PFSK-1 (cell line): Measurements from ENCODE around the gene MYOM3.

Experiments
- FOXP2 ChIP-seq: optimal IDR thresholded peaks from 2 replicates; pipeline ENCODE3; 2011; ENCODE audit warnings: borderline replicate concordance, control low read depth, inconsistent platforms; ENCODE audit not compliant: insufficient read depth; ENCODE audit errors: extremely low read length, extremely low read depth
- POLR2AphosphoS5 ChIP-seq: IDR thresholded peaks from 2 replicates; pipeline ENCODE4 v1.6.1; 2012; ENCODE audit warnings: low read depth, mild to moderate bottlenecking, control low read depth, low read length, moderate library complexity
- SIN3A ChIP-seq: IDR thresholded peaks from 2 replicates; pipeline ENCODE4 v1.6.1; 2012; ENCODE audit warnings: mild to moderate bottlenecking, low read length, moderate library complexity, borderline replicate concordance; ENCODE audit not compliant: insufficient read depth
- TAF1 ChIP-seq: IDR thresholded peaks from 2 replicates; pipeline ENCODE4 v1.6.1; 2012; ENCODE audit warnings: low read length, control low read depth, borderline replicate concordance; ENCODE audit not compliant: insufficient read depth
- TF ChIP-seq, protein P1 (sequence below), 2 experiments: IDR thresholded peaks; 2 replicates each; pipeline versions ENCODE4 v1.6.1 to v1.8.0; 2011 to 2012; ENCODE audit warnings: low read depth in 2 of 2, low read length in 2 of 2, control low read depth in 1 of 2, inconsistent platforms in 1 of 2, mild to moderate bottlenecking in 1 of 2, moderate library complexity in 1 of 2; ENCODE audit not compliant: insufficient read depth in 1 of 2

The MYOM3 gene

DNA sequence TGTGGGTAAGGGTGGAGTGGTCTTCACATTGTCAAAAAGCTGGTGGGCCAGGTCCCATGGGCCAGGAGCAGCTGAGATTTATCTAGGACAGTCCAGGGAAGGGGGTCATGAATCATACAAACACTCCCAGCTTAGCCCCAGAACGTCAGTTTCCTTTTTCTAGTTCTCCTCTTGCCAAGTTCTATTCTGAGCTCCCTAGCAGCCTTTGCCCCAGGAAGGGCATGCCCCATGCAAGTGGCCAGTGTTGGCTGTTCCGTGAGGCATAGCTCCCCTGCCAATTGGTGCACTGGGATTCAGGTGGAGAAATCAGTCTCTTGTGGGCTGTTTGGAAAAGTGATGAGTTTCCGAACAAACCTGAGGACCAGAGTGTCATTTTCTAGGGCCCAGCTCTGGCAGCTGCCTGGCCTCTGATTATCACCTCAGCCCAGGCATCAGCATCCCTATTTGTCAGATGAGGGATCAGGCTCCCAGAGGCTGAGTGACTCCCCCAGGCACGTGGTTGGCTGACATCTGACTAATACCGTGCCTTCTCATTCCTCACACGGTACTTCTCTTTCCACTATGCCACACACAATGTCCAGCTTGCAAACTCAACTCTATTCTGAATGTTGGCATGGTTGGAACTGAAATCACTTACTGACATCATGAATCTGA lies 14.2 kb upstream of the MYOM3 start:
- TF ChIP-seq FOXP2 = no peak
- no peak for TF ChIP-seq POLR2AphosphoS5
- TF ChIP-seq TAF1 = no peak
- TF ChIP-seq SIN3A = no peak
- TF ChIP-seq, protein P1, sequence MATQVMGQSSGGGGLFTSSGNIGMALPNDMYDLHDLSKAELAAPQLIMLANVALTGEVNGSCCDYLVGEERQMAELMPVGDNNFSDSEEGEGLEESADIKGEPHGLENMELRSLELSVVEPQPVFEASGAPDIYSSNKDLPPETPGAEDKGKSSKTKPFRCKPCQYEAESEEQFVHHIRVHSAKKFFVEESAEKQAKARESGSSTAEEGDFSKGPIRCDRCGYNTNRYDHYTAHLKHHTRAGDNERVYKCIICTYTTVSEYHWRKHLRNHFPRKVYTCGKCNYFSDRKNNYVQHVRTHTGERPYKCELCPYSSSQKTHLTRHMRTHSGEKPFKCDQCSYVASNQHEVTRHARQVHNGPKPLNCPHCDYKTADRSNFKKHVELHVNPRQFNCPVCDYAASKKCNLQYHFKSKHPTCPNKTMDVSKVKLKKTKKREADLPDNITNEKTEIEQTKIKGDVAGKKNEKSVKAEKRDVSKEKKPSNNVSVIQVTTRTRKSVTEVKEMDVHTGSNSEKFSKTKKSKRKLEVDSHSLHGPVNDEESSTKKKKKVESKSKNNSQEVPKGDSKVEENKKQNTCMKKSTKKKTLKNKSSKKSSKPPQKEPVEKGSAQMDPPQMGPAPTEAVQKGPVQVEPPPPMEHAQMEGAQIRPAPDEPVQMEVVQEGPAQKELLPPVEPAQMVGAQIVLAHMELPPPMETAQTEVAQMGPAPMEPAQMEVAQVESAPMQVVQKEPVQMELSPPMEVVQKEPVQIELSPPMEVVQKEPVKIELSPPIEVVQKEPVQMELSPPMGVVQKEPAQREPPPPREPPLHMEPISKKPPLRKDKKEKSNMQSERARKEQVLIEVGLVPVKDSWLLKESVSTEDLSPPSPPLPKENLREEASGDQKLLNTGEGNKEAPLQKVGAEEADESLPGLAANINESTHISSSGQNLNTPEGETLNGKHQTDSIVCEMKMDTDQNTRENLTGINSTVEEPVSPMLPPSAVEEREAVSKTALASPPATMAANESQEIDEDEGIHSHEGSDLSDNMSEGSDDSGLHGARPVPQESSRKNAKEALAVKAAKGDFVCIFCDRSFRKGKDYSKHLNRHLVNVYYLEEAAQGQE (IDR thresholded peaks at IDR 0.05; ENCODE audit: insufficient read depth in 1 of 2, low read depth in 2 of 2, low read length in 2 of 2) = no peak

DNA sequence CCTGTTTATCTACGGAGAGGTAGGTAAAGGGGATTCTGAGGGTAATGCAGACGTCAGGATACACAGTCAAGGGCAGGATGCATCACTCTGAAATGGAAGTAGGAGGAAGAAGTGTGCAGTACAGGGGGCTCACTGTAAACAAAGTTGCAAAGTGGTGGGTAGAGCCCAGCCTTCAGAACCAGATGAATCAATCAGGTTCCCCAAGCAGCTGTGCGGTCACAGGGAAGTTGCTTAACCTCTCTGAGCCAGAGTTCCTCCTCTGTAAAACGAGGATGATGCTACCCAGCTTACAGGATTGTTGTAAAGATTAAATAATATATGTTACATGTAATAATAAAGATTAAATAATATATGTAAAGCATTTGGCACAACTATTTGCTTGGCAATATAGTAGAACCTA lies 13.5 kb upstream of the MYOM3 start:
- no peak for TF ChIP-seq SIN3A
- TF ChIP-seq TAF1 = no peak
- TF ChIP-seq POLR2AphosphoS5 = no peak
- TF ChIP-seq FOXP2 = no peak

DNA sequence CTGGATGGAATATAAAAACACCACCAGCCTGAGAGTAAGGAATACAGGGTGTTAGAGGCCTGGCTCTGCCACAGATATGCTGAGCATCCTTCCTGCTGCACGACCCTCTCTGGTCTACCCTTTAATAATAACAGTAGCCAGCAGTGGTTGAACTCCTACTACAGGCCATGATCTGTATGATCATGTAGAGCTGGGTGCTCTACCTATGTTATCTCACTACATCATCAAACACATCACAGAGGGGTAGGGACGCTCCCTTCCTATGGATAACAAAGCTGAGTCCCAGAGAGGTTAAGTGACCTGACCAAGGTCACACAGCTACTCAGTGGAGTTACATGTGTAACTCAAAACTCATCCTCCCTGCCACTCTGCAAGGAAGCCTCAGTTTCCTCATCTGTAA lies 13.0 kb upstream of the MYOM3 start:
- TF ChIP-seq TAF1 = no peak
- TF ChIP-seq POLR2AphosphoS5 = no peak
- TF ChIP-seq FOXP2 = no peak
- TF ChIP-seq SIN3A = no peak
- TF ChIP-seq, protein P1 (IDR thresholded peaks at IDR 0.05; ENCODE audit: insufficient read depth in 1 of 2, low read depth in 2 of 2, low read length in 2 of 2) = no peak

DNA sequence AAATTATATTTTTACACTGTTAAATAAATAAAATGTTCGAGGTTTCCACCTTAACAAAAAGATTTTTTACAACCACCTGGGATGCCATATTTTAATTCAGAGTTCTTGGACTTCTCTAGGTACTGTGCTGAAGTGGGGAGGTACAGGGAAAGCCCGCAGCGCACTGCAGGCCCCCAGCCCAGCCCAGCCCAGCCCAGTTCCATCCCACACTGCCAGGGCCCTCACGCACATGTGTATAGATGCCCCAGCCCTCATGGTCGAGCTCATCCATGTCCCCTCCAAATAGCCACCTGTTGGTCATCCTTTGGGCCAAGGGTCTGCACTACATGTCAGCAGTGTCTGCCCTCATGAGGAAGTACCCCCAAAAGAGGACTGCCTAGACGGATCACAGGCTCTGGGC lies 11.7 kb upstream of the MYOM3 start:
- no peak for TF ChIP-seq SIN3A
- TF ChIP-seq TAF1 = no peak
- TF ChIP-seq, protein P1 (IDR thresholded peaks at IDR 0.05; ENCODE audit: insufficient read depth in 1 of 2, low read depth in 2 of 2, low read length in 2 of 2) = no peak
- no peak for TF ChIP-seq FOXP2
- no peak for TF ChIP-seq POLR2AphosphoS5

DNA sequence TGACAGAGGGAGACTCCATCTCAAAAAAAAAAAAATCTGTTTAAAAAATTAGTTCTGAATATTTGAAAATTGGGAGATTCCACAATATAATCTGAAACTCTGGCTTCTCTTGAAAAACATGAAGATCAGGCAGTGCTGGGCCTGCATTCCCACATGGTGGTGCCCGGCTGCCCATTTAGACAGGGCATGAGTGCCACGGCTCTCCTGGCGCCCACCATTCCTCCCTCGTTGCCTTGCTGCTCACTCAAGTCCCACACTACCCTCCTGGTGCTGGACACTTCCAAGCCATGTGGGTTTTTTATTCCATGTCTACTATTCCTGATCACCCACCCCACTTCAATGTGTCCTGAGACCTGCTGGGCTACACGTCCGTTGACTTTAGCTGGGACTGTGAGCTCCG lies 10.8 kb upstream of the MYOM3 start:
- TF ChIP-seq TAF1 = no peak
- TF ChIP-seq POLR2AphosphoS5 = no peak
- TF ChIP-seq SIN3A = no peak
- no peak for TF ChIP-seq FOXP2
- TF ChIP-seq, protein P1 (IDR thresholded peaks at IDR 0.05; ENCODE audit: insufficient read depth in 1 of 2, low read depth in 2 of 2, low read length in 2 of 2) = no peak
